GM18505 (cell line): ENCODE measurements around the gene EFEMP2.

ENCODE experiments used
- ATAC-seq: cut with Tn5 transposase; IDR thresholded peaks from one replicate; pipeline ENCODE4 v1.9.1; 2021; ENCODE audit not compliant: unreplicated experiment
- POLR2A ChIP-seq: IDR thresholded peaks from 4 replicates; pipeline ENCODE4 v1.6.1; 2011; ENCODE audit warnings: borderline replicate concordance; ENCODE audit not compliant: insufficient read depth, insufficient read length; ENCODE audit errors: extremely low read depth

EFEMP2 gene

DNA sequence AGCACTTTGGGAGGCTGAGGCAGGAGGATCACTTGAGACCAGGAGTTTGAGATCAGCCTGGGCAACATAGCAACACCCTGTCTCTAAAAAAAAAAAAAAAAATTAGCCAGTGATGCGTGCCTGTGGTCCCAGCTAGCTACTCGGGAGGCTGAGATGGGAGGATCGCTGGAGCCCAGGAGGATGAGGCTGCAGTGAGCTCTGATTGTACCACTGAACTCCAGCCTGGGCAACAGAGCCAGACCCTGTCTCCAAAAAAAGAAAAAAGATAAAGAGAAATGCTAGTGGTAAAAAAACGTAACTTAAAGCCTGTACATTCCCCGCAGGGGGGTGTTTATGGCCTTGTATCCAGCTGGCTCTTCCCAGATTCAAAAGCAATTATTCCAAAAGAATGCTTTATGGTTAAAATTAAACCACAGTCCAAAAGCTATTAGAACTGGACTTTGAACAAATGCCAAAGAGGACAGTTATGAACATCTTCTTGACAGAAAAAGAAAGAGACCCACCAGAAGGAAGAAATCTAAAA is 55.2 kb downstream of the EFEMP2 start:
- TF ChIP-seq POLR2A, result no peak
- no peak for ATAC-seq

DNA sequence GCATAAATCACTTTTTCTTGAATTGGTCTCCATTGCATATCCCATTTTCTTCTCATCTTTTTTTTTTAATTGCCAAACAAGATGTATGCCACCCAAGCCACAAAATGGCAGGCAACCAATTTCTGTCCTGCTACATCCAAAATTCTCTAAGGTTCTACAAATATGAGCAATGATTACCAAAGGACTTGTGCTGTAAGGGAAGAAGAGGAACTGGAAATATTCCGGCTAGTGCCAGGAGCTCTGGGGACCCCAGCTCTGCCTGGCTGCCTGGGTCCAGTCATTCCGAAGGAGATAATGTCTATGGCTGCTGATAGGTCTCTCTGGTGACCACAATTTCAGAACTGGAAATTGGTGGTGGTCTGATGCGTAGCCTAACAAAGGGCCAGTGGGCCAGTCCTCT is 55.9 kb downstream of the EFEMP2 start:
- TF ChIP-seq POLR2A, result no peak
- ATAC-seq, result no peak
